ENCODE results near the gene RXFP3.

RXFP3 gene

GRCh38 chr5:33984671-33985124 lies 48.5 kb downstream of the RXFP3 start, which contains the start of gene SLC45A2:
Gene SLC45A2 (minus strand): TSS chr5:33984693. CDS start chr5:33984583, 110 bp downstream.
- DNase-seq: no peak

GRCh38 chr5:33985447-33985846 lies 49.3 kb downstream of the RXFP3 start:
- no peak for DNase-seq
